Left kidney (tissue), 2 donors: Measurements from ENCODE around the gene OPCML. TPM values are rescaled to one million over a fixed set of nuclear protein-coding genes. Genes with fewer than 3 reads are reported as not detected.

Source experiments
- DNase-seq: peaks from one replicate; pipeline ENCODE4 v3.0.0-alpha.2; 2013
- polyA plus RNA-seq: library from polyadenylated mRNA; unstranded; fragments of 120-200 nt; gene quantifications from one replicate; pipeline ENCODE4 v1.2.1, GENCODE V29; 2013; ENCODE audit not compliant: insufficient read length

The OPCML gene
- polyA plus RNA-seq, 1 donor: 13.9 TPM

DNA sequence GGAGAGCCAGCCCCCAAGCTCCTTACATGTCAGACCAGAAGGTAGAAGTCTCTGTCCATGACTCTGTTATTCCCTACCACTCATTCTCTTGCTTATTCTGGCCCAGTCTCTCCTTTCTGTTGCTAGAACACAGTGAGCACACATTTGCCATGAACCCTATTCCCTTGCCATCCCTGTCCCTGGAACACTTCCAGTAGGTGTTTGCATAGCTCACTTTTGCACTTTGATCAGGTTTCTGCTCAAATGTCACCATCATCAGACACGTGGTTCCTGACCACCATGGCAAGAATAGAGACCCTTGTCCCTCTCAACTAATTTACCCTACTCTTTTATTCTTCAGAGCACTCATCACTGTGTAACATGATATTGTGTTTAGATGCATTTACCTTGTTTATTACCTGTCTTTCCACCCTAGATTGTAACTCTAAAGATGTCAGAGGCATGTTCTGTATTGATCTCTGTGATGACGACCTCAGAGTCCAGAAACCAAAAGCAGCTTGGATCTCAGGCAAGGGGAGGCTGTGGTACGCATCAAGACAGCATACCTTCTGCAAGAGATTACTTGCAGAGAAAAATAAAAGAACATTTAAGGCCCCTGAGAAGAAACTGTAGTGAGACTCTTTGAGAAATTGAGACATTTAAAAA, 606.4 kb downstream of the OPCML start:
- DNase-seq: no peak

DNA sequence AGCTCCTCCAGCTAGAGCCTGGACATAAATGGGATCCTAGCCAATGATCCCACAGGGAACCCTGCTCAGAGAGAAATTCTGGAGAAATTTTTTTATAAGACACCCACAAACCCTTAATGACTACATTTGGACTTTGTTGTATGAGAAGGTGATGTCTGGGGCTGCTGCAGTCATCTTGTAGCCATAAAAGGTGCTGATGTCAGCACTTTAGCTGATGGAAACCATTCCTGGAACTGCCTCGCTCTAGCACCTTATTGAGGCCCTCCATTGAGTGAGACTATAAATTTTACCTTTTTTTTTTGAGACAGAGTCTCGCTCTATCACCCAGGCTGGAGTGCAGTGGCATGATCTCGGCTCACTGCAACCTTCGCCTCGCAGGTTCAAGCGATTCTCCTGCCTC, 610.7 kb downstream of the OPCML start:
- no peak for DNase-seq

DNA sequence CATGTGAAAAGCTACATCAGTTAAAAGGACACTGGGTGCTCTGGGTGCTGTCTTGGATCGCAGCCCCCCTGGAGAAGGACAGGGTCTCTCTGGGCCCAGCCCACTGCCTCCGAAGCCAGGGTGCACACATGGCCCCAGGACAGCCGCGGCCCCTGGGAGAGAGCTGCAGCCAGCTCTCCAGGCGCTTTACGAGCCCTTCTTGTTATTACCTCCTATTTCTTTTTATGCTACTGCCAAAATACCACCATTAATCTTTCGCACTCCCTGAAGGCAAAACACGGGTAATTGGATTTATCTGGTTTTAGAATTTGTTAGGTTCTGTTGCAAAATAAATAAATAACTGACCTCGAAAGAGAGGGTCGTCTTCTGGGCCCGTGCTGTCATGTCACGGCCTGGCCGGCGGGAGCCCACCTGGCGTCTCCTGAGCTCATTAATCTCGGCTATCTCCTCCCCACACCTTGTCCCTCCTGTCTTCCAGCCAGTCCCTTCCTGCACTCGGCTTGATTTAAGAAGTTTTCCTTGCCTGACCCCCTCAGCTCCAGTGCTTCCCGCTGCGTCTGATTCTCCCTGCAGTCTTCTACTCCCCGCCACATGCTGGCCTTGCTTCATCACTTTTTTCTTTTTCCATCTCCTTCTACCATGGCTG, 611.7 kb downstream of the OPCML start:
- peak; percentile 57 for DNase-seq

DNA sequence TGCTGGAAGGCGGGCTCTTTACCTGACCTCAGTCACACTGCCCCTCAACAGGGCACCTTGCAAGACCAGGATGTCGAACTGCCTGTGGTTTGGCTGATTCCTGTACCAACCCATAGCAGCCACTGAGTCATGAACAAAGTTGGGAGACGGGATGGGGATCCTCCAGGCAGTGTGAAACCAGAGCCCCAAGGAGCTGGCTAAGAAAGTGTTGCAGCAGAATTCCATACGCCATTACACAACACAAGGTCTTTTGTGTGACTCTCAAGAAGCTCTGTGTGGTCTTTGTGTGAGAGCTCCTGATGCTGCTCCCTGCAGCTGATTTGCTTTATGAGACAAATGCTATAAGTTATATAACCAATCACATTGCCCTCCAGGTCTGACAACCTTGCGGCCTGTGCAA, 617.7 kb downstream of the OPCML start:
- DNase-seq: no peak

DNA sequence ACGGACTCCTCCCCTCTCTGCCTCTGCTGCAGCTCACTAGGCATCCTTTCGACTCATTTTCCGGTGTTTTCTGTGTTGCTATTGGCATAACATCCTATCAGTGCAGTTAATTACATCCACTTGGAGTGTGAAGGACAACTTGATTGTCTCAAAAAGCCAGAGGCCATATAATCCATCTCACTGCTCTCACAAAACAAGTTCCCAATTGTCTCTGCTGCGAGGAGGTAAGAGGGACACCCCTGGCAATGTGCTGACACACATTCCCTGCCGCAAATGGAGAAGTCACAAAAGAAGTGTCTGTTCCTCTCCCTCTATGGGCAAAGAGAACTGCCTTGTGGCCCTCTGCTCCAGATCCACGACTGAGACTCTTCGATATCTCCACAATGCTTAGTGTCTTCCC, 618.4 kb downstream of the OPCML start:
- DNase-seq: no peak

DNA sequence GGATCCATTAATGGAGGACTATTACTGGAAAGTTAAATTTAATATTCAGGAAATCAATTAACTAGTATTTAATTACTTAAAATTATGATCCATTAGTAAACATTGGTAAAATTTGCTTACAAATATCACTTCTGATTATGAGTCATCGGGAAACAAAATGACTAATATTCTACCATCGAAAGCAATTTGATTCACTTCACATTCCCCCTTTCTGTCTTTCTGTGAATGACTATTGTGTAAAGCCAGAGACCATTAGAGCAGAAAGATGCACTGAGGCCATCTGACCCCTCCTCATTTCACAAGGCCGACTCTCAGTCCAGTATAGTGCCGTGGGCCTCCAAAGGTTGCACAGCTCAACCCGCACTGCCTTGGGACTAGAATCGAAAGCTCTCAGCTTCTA, 619.0 kb downstream of the OPCML start:
- DNase-seq: no peak

DNA sequence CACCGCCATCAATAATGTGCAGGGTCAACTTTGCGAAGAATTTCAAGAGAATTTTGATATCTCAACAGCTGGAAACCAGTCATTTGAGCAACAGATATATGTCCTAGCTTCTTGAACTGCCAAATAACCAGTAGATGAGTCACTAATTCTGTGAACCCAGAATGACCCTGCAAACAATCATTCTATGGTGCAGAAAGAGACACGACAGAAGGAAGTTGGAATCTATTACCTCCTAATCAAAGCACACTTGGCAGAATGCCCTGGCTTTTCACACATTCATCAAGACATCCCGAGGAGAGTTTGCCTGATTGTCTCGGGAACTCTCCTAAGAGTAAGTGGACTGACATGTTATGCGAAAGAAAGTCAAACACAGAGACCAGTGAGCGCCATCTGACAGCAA, 621.1 kb downstream of the OPCML start:
- DNase-seq: no peak

DNA sequence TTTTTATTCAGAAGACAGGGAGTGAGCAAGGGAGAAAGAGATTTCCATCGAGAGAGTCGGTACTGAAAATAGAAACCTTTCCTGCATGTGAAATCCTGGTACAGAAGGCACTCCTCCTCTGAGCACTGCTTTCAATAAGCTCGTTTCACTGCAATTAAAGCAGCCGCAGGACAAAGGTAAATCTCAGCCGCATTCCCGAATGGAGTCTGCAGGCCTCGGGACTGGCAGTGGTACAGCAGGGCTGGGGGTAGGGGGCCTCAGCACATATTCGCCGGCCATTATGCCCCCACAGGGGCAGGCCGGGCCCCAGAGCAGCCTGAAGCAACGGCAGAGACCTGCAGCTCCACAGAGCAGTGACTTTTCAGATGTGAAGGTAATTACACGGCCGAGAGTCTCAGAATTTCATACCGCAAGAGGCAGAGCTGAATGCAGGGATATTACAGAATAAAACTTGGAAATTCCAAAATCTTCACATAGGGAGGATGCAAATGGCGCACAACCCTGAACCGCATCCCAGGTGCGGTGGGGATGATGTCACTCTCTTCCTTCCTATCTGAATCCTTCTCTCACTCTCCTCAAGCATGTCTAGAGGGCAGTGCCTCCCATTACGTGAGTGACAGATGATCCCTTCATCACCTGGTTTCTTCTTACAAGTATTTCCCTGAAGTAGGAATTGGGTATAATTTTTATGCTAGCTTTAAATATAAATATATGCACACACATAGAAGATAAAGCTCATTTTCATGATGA, 622.1 kb downstream of the OPCML start:
- no peak for DNase-seq

DNA sequence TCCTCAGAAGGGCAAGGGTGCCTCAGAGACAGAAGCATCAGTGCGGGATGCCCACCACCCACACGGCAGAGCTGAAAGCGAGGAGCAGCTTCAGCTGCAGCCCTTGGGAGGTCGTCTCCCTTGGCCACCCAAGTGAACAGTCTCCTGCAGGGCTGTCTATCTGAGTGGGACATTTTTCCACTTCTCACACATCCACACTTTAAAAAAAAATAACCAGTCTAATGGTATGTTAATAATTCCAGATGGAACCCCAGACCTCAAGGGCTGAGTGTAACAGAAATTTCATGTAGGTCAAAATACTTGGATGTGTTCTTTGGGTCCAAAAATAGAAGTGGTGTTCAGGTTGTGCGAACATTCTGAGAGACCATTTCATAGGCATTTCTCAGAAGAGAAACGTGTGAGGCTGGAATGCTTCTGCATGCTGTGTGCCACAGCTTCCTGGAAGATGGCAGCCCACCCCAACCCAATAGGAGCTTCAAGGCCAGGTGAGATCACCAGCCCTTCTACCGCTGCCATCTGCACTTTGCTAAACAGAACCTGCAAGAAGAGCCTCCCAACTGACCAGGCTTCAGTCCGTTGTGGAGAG, 623.2 kb downstream of the OPCML start:
- no peak for DNase-seq

DNA sequence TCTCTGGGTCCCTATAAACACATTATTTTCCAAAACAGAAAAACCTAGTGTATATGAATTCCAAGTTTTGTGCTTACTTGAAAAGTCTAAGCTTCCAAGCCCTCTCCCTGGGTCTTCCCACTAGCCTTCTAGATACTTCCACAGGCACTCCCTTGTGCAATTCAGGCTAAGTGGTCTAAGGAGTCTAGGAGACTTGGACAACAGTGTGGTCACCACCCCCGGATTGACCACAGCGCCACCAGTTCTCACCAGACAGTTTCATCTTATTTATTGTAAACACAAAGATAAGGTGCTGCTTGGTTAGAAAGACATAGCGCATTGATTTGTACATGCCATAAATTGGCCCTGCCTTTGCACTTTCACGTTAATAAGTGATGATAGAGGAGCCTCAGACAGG, 623.9 kb downstream of the OPCML start:
- DNase-seq: no peak

DNA sequence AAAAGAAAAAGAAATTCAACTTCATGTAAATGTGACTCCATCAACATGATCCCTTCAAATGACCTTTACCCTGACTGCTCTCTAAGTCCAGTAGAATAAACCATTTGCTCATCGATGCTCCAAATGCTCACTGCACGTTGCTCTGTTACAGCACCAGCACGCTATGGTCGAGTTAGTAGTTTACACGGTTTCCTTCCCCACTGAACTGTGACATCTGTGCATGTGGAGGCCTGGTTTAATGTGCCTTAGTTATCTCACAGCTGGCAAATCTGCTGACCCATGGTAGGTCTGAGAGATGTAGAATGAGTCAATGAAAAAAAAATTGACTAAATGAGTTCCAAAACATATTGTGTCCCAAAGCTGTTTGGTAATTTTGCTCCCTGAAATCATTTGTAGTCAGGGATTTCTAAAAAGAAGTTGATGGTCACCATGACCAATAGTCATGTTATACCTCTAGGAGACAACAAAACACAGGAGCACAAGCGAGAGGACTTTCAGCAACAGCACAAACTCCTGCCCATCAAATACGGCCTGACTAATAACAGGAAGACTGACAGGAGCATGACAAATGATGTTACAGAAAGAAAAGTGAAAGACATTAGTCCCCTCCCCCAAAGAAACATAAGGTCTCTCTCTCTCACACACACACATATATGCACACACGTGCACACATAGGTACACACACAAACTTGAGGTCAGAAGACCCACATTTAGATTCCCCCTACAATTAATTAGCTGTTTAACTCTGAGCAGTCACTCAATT, 624.5 kb downstream of the OPCML start:
- no peak for DNase-seq

DNA sequence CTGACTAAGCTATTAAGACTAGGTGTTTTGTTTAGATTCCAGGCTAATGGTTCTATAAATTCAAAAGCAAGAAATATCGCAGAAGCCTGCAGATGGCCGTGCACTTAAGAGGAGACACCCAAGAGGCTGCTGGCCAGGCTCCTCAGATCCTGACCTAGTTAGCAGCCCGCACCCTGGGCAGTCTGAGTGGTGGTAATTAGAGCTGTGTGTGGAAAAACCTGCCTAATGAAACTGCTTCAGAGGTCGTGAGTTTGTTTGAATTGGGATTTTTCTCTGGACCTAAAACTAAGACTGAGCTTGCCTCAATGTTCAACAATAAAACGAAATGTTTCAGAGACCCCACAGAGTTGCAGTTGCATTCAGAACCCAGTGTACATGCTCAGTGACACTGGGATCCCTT, 627.7 kb downstream of the OPCML start:
- DNase-seq: no peak

DNA sequence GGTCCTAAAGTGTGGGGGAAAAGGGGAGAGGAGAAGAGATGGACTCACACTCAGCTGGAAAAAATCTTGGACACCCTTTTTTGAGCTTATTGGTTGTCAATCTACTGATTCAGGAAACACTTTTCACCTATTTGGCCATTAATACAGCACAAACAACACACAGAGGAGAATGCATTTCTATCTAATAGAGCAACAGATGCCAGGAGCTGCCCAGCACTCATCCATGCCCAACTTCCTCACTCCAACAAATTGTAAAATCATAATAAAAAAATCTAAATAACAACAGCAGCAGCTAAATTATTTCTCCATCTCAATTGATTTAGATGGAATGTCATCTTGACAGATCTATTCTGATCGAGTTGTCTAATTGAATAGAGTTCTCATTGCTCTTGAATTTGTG, 628.2 kb downstream of the OPCML start:
- DNase-seq: no peak

DNA sequence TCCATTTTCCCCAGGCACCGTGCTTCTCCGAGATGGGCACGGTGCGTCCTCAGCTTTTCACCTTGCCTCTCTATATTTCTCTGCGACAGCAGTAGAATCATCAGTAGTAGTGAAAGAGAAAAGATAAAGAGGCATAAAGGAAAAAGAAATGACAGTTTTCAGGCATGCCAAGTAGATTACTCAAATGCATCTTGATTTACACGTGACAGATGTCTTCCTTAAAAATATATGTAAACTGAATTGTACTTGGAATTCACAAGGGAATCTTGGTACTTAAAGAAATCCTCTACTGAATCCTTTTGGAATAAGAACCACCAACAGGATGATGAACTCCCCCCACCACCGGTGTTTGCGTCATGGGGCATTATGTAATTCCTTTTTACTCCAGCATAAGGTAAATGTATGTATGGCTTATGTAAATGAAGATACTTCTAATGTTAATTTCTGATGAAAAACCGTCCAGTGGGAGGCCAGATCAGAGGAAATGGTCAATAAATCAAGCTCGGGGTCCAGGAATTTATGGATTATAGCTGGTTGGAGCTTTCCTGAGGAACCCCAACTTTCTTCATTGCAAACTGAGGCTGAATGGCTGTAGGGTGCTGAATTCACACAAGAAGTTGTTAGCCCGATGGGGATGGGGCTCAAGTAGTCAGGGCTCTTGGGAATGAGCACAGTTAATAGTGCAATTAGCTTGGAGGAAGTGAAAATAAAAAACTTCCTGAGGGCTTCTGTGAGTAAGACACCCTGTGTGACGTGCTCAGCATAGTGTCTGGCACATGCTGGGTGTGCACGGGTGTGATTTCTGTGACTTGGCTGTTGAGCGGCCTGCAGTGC, 630.4 kb downstream of the OPCML start:
- no peak for DNase-seq

DNA sequence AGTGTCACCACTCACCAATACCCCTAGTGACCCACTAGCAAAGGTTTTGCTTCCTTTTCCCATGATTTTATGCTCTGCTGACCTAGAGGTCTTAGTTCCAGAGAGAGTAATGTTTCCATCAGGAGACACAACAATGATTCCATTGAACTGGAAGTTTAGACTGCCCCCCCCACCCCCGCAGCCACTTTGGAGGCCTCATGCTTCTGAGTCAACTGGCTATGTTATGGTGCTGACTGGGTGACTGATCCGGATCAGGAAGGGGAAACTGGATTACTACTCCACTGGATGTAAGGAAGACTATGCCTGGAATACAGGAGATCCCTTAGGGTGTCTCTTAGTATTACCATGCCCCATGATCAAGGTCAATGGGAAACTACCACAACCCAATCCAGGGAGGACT, 633.6 kb downstream of the OPCML start:
- DNase-seq: no peak

DNA sequence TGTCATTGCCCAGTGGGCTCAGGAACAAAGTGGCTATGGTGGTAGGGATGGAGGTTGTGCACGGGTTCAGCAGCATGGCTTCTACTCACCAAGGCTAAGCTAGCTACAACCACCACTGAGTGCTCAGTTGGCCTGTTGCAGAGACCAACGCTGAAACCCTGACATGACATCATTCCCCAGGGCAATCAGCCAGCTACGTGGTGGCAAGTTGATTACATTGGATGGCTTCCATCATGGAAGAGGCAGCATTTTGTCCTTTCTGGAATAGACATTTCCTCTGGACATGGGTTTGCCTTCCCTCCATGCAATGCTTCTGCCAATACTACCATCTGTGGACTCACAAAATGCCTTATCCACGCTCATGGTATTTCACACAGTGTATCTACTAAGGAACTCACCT, 634.3 kb downstream of the OPCML start:
- no peak for DNase-seq

DNA sequence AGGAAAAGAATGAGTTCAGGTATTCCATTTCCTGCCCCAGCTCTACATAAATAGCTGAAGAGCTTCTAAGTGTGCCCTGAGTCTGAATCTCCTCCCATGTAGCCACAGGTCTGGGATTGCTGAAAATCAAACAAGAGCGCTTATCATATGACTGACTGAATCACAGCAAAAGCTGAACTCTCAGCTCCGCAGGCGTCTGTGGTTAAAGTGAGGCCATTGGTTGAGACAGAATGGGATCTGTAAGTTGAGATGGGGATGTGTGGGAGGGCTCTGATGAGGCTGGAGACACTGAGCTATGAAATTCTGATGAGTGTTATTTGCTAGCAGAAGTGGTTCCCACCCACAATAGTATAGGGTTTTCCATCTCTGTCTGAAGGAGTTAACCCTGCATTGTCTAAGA, 637.0 kb downstream of the OPCML start:
- no peak for DNase-seq

DNA sequence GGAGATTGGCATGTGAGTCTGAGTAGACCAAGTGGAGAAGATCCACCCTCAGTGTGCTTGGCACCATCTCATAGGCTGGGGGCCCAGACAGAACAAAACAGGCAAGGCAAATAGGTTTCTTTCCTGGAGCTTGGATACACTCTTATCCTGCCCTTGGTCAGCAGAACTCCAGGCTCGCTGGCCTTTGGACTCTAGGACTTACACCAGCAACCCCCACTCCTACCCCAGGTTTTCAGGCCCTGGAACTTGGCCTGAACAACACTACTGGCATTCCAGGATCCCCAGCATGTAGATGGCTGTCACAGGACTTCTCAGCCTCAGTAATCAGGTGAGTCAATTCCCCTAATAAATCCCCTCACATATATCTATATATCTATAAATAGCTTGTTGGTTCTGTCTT, 637.7 kb downstream of the OPCML start:
- no peak for DNase-seq

DNA sequence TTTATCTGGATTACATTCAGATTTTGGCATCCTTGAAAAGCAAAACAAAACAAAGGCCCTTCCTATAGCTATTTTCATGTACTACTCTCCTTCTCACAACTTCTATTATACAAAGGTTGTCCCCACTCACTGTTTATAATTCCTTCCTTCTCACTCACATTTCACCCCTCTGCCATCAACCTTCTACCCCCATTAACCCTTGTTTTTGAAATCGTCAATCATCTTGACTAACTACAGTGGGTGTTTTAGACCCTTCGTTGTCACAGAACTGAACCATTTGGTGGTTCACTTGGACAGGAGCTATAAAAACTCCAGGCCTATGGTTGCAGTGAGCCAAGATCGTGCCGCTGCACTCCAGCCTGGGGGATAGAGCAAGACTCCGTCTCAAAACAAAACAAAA, 639.4 kb downstream of the OPCML start:
- no peak for DNase-seq

DNA sequence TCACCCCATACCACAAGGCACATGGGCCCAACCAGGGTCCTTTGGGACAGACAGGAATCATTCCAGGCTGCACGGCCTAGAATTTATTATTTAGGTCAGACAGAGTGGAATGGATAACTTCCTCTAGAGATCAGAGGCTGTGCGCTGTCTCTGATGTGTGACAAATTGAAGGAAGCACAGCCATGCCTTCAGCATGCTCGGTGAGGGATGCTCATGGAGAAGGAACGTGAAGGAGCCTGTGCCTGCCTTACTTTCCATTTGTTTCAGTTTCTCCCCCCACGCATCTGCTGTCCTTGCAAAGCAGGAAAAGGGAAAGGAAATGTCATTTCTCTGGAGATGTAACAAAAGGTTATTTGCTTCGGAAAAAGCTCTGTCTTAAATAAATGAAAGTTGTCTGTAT, 644.1 kb downstream of the OPCML start:
- no peak for DNase-seq

DNA sequence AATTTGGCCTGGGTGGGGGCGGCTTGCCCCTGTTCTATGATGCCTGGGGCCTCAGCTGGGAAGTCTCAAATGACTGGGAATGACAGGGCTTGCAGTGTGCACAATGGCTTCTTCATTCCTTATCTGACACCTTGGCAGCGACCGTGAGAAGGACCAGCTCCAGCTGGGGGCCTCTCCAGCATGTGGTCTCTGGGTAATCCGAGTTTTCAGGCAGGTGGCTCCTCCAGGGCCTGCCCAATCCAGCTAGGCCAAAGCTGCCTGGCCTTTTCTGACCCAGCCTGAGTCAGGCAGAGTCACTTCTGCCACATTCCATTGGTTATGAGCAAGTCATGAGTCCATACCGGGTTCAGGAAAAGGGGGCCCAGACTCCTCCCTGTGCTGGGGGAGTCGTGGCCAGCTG, 646.0 kb downstream of the OPCML start:
- no peak for DNase-seq

DNA sequence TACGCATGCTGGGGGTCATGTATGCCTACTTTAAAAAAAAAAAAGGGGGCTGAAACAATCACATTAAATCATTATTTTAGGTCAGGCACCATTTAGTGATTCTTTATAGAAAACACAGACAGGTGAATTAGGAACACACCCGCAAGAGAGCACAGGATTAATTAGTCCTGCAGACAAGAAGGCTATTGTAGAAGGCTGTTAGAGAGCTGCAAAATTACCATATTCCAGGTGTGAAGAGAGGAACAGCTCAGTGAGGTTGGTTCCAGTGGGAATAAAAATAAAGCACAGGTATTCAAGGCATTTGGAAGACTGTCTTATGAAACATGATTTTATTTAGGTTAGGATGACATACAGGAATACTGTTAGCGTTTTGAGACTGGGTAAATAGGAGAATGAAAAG, 649.1 kb downstream of the OPCML start:
- no peak for DNase-seq
